Natural killer cell (primary cell): ENCODE measurements around the gene CST9L. TPM values are rescaled to one million over a fixed set of nuclear protein-coding genes. Genes with fewer than 3 reads are reported as not detected.

Source experiments
- ATAC-seq, 3 donors: fragments of 150-1000 bp in 2 of 3; fragments of 200-7000 bp in 1 of 3; cut with Tn5 transposase; 1 replicate in 1 of 3; 2 replicates in 2 of 3; pipeline ENCODE4 v1.10.0; 2021; ENCODE audit warnings: mild to moderate bottlenecking in 2 of 3, moderate library complexity in 2 of 3
- DNase-seq, 2 donors: peaks; one replicate each; pipeline versions ENCODE4 v3.0.0 to v3.0.0-alpha.2; 2013 to 2021; ENCODE audit warnings: mixed read lengths in 1 of 2
- H3K27ac ChIP-seq: one replicate; pipeline ENCODE4 v1.5.1; 2013; ENCODE audit warnings: mild to moderate bottlenecking, low read length
- H3K27me3 ChIP-seq: one replicate; pipeline ENCODE4 v1.6.1; 2013; ENCODE audit warnings: low read length; ENCODE audit not compliant: control insufficient read depth, insufficient read depth
- H3K36me3 ChIP-seq: one replicate; pipeline ENCODE4 v1.6.1; 2013; ENCODE audit warnings: low read length; ENCODE audit not compliant: control insufficient read depth, insufficient read depth
- H3K4me1 ChIP-seq: one replicate; pipeline ENCODE4 v1.6.1; 2013; ENCODE audit warnings: low read length; ENCODE audit not compliant: control insufficient read depth, insufficient read depth
- H3K4me3 ChIP-seq: one replicate; pipeline ENCODE4 v1.5.1; 2013; ENCODE audit warnings: low read length
- H3K9me3 ChIP-seq: one replicate; pipeline ENCODE4 v1.6.1; 2013; ENCODE audit warnings: low read length; ENCODE audit not compliant: control insufficient read depth, insufficient read depth
- H3K27ac Mint-ChIP-seq, 2 donors: one replicate each; pipeline ENCODE4 v1.8.0; 2022; ENCODE audit warnings: mild to moderate bottlenecking in 2 of 2, mixed read lengths in 2 of 2, moderate library complexity in 1 of 2
- H3K27me3 Mint-ChIP-seq, 2 donors: one replicate each; pipeline ENCODE4 v1.8.0; 2022; ENCODE audit warnings: low read depth in 2 of 2, mixed read lengths in 2 of 2
- H3K36me3 Mint-ChIP-seq: one replicate; pipeline ENCODE4 v1.8.0; 2022; ENCODE audit warnings: mixed read lengths
- H3K4me1 Mint-ChIP-seq, 2 donors: one replicate each; pipeline ENCODE4 v1.8.0; 2022; ENCODE audit warnings: mixed read lengths in 2 of 2
- H3K4me3 Mint-ChIP-seq: one replicate; pipeline ENCODE4 v1.8.0; 2022; ENCODE audit warnings: mild to moderate bottlenecking, moderate library complexity, mixed read lengths
- H3K9me3 Mint-ChIP-seq, 2 donors: one replicate each; pipeline ENCODE4 v1.8.0; 2022; ENCODE audit warnings: mixed read lengths in 2 of 2
- CTCF ChIP-seq: fragments of 200-600 bp; IDR thresholded peaks from one replicate; pipeline ENCODE4 v1.8.0; 2022; ENCODE audit warnings: antibody characterized with exemption
- WGBS: methylation state at CpG from one replicate; pipeline ENCODE4 v1.1.7; 2013; ENCODE audit warnings: missing lambda C conversion rate; ENCODE audit not compliant: insufficient coverage; 5-methylcytosine and 5-hydroxymethylcytosine counted together
- intact Hi-C: fragments of 100-400 bp; cut with micrococcal nuclease; formaldehyde crosslinking; loops from one replicate; pipeline ENCODE4 v1.14.2; 2022
- total RNA-seq, 4 donors: library from RNA; stranded (reverse); fragments of 120-200 nt in 1 of 4; gene quantifications; one replicate each; pipeline versions ENCODE4 v1.2.3 to v1.2.4, GENCODE V29; 2013 to 2022

The CST9L gene
- total RNA-seq, 3 donors from 2014 or later (not counting 1 experiment from before 2014, with no cell fraction given) = not detected

- Mint-ChIP-seq H3K27ac (no peak overlapping the region), H3K4me1 (no peaks in the 10 kb centered on the region), H3K36me3 (no peaks in the 10 kb centered on the region), H3K4me3 (no peak overlapping the region), H3K9me3 (no peaks in the 10 kb centered on the region), H3K27me3 (peaks cover under 1 to 22% of the 10 kb centered on the region in 2 donors)
- Histone ChIP-seq H3K4me3 (no peak overlapping the region), H3K4me1 (peaks cover 9% of the 10 kb centered on the region), H3K9me3 (no peaks in the 10 kb centered on the region), H3K36me3 (no peaks in the 10 kb centered on the region), H3K27ac (no peak overlapping the region), H3K27me3 (no peaks in the 10 kb centered on the region)
- no peak for ATAC-seq
- no peak for TF ChIP-seq CTCF
- no peak for DNase-seq
- intact Hi-C loops = no loop called here
Measured at GRCh38 chr20:23598481-23598880, 30.2 kb upstream of the CST9L start.

GRCh38 chr20:23596579-23597250 is 28.4 kb upstream of the CST9L start:
- DNase-seq = no peak
- Histone ChIP-seq H3K9me3 (no peaks in the 10 kb centered on the region), H3K27ac (no peak overlapping the region), H3K27me3 (no peaks in the 10 kb centered on the region), H3K36me3 (no peaks in the 10 kb centered on the region), H3K4me1 (no peaks in the 10 kb centered on the region), H3K4me3 (no peak overlapping the region)
- Mint-ChIP-seq H3K27me3 (peaks cover 0 to 22% of the 10 kb centered on the region in 2 donors), H3K36me3 (no peaks in the 10 kb centered on the region), H3K27ac (no peak overlapping the region), H3K4me1 (no peaks in the 10 kb centered on the region), H3K9me3 (no peaks in the 10 kb centered on the region), H3K4me3 (no peak overlapping the region)
- no peak for ATAC-seq
- intact Hi-C loops = no loop called here
- 100% methylated on average over 1 of the region's 2 CpGs for WGBS
- no peak for TF ChIP-seq CTCF

GRCh38 chr20:23595941-23596340 is 27.7 kb upstream of the CST9L start:
- no peaks in the 10 kb centered on the region for H3K9me3 Mint-ChIP-seq
- 89% methylated on average over 1 of the region's 1 CpG for WGBS

More at GRCh38 chr20:23595941-23596340, 27.7 kb upstream of the CST9L start:
- Histone ChIP-seq H3K4me1 (no peaks in the 10 kb centered on the region), H3K27me3 (no peaks in the 10 kb centered on the region), H3K27ac (no peak overlapping the region), H3K36me3 (no peaks in the 10 kb centered on the region), H3K9me3 (no peaks in the 10 kb centered on the region), H3K4me3 (no peak overlapping the region)
- Mint-ChIP-seq H3K36me3 (no peaks in the 10 kb centered on the region), H3K27ac (no peak overlapping the region), H3K4me1 (no peaks in the 10 kb centered on the region), H3K4me3 (no peak overlapping the region), H3K27me3 (peaks cover 0 to 22% of the 10 kb centered on the region in 2 donors)
- no peak for TF ChIP-seq CTCF
- intact Hi-C loops = no loop called here
- no peak for DNase-seq
- ATAC-seq = no peak
